ENCODE measurements around the gene HIBADH.
"Not testable (repeated sequence)": the region's sequence is repeated elsewhere in the genome, so short reads cannot be mapped to it uniquely, and the experiment has no call there.

Gene HIBADH

DNA sequence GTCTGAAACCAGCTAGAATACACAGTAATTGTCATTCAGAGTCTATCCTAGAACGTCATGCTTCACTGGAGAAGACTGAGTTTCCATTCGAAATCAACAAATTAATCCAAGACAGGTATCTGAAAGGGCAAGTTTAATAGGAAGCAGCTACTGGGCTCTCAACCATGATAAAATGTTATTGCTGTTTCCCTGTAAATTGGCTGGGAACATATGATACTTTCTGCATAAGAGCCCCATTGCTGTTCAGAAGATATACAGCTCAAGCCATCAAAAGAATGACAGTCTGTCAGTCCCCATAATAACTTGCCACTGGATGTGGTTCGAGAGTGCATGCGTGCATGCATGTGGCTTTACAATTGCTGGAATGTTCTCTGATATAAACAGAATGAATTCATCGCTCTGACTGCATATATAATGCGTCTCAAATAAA, 129.0 kb downstream of the HIBADH start:
- DNase-seq = peak; percentile 31

DNA sequence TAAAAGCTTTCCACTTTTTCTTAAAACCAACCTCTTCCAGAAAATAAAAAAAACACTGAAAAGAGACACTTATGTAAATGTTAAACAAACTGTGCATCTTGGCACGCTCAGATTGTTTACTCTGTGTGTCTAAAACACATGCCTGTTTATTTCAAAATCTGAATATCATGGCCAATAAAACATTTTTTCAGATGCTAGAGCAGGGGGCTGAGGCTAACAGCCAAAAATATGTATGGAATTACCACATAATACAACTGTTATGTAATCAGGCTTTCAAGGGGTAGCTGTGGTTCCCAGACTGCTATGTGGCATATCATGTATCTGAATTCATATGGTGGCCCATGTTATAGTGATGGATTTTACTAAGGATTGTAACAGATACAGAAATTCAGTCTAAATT, 130.4 kb downstream of the HIBADH start:
- no peak for DNase-seq

DNA sequence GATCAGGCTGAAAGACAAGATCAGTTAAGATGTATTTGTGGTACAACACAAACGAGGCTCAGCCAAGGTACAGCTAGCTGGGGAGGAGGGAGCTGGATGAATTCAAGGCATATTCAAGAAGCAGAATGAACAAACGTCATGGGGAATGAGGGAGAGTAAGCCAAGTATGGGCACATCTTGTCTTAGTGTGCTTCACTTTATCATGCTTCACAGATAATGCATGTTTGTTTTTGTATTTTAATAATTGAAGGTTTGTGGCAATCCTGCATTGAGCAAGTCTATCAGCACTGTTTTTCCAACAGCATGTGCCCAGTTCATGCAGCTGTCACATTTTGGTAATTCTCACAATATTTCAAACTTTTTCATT, 135.4 kb downstream of the HIBADH start:
- DNase-seq = no peak

DNA sequence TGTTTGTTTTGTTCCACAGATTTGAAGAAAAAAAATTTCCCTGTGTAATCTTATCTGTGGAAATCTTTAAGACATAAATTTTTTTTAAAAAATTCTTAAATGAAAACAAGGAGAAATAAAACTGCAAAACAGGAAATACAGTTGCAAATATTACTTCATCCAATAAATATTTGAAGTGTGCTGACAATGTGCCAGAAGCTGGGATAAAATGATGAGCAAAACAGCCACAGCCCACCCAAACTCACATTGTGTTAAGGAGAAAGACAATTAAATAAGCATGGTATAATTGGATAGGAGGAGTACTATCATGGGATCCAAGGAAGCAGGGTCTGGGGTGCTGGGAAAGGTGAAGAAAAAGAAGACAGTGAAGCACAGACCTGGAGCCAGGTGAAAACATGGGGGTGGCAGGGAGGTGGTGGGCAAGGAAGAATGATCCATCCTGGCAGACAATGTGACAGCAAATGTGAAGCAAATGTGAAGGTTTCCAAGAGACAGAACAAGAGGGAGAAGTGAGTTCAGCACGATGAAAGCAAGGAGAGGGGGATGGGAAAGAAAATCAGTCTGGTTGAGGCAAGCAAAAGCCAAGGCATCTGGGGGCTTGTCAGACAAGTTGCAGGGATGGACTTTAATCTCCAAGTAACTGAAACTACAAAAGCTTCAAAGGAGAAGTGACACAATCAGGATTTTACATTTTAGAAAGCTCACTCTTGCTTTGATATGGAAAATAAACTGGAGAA, 135.9 kb downstream of the HIBADH start:
- no peak for DNase-seq

DNA sequence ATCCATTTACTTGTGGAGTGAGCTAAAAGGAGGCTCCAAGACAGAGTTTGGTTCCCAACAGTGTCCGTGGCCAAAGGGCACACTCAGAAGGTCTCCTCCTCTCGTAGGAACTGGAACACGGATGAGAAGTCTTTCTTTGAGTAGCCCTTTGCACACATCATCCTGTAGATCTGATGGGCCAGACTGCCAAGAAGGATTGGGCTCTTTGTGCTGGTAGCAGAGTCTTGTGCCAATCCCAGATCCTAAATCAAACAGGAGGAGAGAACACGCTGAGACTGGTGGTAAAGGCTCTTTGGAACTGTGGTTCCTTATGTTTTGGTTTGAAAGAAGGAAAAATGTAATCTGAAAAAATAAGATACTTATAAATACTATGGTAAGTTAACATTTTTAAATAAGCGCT, 136.6 kb downstream of the HIBADH start:
- DNase-seq = no peak

DNA sequence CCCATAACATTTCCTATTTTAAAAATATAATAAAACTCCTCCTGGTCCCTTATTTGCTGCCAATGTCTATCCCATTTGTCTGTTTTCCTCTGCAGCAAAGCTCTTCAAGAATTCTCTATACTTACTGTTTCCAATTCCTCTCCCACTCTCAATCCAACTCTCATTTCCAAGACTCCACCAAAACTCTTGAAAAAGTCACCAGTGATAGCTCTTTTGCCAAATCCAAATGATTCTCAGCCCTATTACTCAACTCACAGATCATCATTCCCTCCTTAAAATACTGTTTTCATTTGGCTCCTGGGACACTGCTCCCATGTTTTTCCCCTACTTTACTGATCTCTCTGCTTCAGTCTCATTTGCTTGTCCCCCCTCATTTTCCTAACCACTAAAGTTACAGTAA, 139.4 kb downstream of the HIBADH start:
- DNase-seq = no peak

DNA sequence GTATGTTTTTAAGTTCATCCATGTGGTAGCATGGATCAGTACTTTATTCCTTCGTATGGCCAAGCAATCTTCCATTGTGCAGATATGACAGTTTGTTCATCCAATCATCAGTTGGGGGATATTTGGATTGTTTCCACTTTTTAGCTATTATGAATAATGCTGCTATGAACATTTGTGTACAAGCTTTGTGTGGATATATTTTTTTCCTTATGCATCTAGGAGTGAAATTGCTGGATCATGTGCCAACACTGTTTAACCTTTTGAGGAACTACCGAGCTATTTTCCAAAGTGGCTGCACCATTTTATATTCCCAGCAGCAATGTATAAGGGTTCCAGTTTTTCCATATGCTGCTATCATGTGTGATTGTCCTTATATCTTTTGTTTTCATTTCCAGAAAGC, 140.1 kb downstream of the HIBADH start:
- DNase-seq = no peak

DNA sequence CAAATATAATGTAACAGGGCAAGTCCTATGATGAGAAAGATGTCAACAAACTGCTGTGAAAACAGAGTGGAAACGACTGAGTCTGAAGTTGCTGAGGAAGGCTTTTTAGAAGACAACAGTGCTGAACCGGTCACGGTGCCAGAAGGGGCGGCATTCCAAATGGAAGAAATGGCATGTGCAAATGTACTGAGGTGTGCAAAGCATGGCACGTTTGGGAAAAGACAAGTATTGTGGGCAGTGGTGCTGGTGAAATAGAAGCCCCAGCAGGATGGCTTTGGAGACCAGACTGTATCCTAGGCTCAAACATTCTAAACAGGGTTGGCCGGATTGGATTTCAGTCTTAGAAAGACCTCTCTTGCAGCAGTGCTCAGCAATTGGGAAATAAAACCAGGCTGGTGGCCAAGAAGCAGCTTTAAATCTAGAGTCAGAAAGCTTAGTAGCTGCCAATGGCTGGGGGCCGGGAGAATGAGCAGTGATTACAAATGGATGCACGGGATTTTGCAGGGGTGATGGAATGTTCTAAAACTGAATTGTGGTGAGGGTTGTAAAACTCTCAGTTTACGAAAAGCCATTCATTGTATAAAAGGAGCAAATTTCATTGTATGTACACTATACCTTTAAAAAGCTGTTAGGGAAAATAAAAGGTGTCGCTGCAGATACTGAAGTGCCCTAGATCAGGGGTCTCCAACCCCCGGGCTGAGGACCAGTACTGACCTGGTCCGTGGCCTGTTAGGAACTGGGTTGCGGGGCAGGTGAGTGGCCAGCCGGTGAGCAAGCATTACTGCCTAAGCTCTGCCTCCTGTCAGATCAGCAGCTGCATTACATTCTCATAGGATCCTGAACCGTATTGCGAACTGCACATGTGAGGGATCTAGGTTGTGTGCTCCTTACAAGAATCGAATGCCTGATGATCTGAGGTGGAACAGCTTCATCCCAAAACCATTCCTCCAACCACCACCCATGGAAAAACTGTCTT, 141.6 kb downstream of the HIBADH start:
- DNase-seq = no peak

DNA sequence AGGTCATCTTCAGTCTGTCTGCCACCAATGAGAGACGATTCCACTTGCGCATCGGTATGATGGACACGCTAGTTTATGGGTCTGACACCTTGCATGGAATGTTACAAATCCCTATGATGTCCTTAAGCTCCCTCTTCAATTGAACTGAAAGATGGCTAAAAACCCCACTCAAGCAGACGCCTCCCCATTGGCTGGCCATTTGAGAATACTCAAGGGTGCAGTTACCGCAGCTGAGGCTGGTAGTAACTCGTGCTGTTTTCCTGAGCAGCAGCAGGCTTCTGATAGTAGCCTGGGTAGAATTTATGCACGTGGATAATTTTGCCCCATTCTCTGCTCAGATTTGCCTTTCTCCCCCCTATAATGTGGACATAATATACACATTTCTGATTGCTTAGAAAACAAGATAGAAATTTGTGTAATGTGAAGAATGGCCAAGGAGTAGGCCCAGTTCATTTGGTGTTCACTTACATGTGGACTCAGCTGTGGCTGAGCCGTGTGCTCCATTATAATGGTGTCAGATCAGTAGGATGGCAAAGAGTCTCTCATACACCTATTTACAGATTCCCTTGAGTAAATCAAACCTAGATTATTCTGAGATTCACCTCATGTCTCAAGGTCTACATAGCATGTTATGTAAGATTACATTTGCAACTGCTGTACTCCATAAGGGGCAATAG, 142.8 kb downstream of the HIBADH start:
- DNase-seq = peak; percentile 48

DNA sequence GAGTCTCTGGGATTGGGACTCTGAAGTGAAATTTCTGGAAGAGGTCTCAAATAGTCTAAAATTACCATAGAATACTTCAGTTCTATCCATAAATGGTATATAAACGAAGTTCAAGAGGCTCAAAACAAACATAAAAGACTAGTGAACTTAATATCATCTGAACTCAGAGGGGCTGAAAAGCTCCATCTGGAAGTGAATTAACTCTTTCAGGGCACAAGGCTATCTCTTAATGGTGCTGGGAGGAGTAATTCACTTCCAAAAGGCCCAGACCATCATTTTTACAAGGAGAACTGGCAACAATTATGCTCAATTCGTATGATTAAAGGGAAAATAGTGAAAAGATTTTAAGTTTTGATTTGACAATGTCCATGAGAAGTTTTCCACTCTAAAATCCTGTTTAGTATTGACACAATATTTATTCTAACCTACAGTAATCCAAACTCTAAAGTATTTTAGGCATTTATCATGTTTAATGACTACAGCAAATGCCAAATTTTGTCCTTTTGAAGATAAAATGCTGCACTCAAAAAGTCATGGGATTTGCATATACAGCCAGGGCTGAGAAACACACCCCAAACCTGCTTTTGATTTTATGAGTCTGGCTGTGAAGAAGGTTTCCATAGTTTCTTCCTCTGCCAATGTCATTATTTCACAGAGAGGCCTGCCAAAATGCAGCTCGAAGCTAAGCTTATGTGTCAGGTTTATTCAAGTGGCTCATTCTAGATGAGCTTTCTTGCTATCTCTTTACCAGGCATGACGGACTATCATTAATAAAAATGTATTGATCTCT, 143.9 kb downstream of the HIBADH start:
- DNase-seq = no peak

DNA sequence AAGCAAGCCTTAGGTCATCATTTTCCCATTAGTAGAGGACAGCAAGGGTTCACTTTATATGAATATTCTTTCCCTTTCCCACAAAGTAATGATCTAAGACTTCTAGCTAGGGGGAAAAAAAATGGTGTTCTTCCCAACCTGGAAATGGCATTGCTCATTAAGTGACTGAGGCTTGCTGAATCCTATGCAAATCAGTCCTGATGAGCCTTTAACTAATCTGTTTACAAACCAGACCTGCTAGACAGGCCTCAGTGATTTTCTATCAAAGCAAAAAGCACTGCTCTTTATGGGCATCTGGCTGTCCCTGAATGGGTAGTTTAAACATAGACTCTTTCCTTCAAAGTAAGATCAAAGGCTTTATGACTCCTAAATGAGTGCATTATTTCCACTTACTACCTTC, 146.3 kb downstream of the HIBADH start:
- DNase-seq = no peak

DNA sequence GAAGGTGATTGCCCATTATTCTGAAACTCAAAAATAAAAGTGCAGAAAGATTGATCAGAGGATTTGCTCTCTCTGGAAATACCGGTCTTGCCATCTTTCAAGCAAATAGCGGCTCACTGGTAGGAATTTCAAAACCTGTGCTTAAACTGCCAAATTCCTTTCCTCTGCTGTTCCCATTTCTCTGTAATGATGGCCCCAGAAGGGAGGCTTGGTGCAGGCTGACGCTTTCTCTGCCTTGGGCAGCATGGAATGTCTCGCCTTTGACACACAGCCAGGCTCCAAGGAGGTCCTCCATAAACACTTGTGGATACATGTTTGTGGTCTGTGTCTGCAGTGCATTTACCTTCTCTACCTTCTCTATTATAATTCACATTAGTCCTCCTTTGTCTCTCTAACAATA, 146.8 kb downstream of the HIBADH start:
- no peak for DNase-seq

DNA sequence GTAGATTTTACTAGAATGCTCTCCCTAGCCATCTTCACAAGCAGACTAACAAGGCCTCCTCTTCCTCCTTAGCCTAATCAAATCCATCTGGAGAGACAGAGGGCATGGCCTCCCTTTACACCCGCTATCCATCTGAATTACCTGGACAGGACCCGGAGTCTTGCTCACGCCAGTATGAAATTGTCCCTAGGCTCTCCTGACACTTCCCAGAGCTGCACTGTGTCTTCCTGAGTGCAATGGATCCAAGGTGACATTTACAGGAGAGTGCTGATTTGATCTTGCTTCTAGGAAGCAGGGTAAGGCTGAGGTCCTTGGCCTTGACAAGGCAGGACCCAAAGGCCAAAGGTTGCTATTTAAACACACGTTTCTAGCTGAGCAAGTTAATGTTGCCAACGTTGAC, 147.8 kb downstream of the HIBADH start:
- DNase-seq = no peak

DNA sequence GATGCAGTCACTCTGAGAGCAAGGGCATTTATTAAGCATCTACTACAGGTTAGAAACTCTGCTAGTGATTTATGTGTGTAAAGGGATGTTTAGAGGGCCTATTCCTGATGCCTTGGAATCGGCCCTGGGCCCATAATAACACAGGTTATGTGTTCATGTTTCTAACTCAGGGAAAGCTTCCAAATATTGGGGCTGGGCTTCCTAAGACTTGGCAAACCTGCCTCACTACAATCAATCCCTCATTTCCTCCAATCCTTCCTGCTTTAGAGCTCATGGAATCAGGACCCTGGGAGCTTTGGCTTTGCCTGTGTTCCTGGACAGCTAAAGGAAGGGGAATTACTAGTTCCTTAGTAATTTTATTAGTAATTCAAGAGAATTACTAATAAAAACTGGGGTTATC, 148.8 kb downstream of the HIBADH start:
- DNase-seq = no peak

DNA sequence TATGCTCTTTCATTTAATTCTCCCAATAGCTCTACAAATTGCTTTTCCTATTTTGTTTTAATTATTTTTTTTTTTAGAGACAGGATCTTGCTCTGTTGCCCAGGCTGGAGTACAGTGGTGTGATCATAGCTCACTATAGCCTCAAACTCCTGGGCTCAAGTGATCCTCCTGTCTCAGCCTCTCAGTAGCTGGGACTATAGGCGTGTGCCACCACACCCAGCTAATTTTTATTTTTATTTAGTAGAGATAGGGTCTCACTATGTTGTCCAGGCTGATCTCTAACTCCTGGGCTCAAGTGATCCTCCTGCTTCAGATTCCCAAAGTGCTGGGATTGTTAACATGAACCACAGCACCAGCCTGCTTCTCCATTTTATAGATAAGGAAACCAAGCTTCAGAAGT, 151.3 kb downstream of the HIBADH start:
- not testable (repeated sequence) for DNase-seq

DNA sequence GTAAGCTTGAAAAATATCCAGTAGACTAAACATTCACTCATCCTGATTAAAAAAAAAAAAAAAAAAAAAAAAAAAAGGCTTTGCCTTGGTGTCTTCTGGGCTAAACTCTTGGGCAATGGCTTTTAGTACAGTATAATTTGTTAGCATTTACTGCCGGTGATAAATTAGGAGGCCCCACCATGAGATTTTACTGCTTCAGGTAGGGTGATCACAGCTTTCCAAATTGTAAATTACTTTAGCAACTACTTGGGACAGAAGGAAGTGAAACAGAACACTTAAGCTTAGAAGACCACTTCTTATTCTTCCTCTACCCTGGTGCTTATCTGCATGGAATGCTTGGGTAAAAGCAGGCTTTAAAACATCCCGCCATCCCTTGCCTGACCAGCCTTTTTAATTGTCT, 152.1 kb downstream of the HIBADH start:
- DNase-seq = no peak

DNA sequence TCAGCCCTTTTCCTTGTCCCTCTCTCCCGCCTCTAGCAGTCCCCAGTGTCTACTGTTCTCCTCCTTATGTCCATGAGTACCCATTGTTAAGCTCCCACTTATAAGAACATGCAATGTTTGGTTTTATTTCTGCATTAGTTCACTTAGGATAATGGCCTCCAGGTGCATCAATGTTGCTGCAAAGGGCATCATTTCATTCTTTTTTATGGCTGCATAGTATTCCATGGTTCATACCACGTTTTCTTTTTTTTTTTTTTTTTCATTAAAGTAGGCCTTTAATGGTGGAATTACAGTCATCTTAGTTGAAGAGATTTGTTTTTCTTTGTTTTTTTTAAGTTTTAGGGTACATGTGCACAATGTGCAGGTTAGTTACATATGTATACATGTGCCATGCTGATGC, 160.8 kb downstream of the HIBADH start:
- not testable (repeated sequence) for DNase-seq

DNA sequence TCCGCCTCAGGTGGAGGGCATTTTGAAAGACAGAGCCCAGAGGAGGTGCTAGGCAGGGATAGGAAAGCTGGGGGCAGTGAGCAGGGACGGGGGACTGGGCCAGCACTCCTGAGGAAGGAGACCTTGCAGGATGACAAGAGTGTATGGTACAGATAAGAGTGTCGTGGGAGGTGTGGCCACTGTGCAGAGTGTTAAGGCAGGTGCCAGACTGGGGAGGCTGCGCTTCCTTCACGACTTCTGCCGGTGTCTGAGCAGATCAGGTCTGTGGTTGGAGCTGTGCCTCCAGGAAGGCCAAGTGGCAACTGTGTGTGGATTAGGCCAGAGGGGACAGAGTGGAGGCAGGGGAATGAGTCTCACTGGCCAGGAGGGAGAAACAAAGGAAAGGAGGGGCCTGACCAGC, 161.7 kb downstream of the HIBADH start:
- DNase-seq = no peak

DNA sequence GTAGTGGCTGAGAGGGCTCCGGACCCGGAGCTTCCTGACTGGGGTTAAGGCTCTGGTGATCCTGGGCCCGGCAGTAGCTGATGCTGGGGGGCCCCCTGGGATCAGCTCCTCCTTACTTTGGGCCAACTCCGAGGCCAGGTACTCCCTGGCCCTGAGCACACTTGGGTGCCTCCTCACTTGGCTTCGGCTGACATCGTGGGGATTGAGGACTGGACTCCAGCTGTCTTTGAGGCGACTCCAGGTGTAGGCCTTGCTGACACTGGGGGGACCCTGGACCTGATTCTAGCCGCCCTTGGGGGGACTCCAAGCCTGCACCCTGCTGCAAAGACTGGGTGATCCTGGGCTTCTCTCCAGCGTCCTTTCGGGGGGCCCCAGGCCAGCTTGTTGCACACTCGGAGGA, 170.5 kb downstream of the HIBADH start:
- no peak for DNase-seq

DNA sequence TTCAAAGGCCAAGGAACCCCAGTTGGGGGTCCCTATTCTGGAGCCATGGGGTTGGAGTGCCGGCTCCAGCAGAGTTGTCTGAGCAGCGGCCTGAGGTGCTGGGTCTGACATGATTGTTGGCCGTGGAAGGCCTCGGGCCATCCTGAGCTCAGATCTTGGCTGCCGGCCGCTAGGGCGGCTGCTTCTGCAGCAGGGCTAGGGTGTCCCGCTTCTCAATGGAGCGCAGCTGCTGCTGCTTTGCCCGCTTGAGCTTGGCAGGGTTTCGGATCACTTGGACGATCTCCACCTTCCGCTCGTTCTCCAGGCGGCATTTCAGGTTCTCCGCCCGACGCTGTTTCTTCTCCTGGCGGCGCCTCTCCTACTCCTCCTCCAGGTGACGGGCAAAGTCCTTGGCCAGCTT, 171.1 kb downstream of the HIBADH start:
- DNase-seq = no peak

DNA sequence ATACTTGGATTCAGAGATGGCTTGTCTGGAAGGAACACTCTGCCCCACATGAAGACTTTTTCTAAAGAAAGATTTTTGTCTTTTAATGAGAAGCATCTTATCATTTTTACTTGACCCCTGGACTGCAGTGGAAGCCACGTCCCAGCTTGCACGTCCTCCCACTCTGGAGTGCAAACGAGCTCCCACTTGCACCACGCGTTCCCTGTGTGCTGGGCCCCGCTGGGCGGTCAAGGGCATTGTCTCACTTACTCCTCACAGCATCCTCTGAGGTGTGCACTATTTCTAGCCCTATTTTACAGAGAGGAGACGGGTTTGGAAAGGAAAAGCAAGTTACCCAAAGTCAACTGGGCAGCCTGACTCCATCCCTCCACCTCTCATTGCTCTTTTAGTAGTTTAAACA, 175.2 kb downstream of the HIBADH start:
- no peak for DNase-seq

DNA sequence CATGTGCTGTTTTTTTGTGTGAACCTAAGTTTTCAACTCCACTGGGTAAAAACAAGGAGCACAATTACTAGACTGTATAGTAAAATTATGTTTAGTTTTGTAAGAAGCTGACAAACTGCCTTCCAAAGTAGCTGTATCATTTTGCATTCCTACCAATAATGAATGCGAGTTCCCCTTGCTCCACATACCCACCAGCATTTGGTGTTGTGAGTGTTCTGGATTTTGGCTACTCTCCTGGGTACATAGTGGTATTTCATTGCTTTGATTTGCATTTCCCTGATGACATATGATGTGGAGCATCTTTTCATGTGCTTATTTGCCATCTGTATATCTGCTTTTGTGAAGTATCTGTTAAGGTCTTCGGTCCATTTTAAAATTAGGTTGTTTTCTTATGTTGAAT, 178.2 kb downstream of the HIBADH start:
- DNase-seq = no peak

DNA sequence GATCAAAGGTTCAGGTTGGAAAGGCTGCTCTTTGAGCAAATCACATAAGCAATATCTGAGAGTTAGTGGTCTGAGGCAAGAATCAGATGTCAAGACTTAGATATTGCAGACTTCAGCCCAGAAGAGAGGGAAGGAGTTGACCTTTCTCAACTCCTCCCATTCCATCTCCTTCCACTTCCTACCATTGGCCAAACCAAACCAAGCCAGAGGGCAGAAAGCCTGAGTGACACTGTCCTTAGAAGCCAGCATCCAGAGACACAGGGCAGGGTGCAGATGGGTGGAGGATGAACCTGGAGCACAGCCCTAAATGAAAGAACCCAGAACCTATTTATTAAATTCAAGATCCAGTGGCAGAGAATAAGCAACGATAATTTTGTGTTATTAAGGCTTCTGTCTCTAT, 180.5 kb downstream of the HIBADH start:
- DNase-seq = no peak

Data from NCI-H187 treated with DMSO at 0.1 percent for 48 hours (cell line).